Measurements from ENCODE around the gene JAZF1.

GRCh38 chr7:28016297-28016696 is 164.3 kb downstream of the JAZF1 start:
- TF ChIP-seq, protein P1, sequence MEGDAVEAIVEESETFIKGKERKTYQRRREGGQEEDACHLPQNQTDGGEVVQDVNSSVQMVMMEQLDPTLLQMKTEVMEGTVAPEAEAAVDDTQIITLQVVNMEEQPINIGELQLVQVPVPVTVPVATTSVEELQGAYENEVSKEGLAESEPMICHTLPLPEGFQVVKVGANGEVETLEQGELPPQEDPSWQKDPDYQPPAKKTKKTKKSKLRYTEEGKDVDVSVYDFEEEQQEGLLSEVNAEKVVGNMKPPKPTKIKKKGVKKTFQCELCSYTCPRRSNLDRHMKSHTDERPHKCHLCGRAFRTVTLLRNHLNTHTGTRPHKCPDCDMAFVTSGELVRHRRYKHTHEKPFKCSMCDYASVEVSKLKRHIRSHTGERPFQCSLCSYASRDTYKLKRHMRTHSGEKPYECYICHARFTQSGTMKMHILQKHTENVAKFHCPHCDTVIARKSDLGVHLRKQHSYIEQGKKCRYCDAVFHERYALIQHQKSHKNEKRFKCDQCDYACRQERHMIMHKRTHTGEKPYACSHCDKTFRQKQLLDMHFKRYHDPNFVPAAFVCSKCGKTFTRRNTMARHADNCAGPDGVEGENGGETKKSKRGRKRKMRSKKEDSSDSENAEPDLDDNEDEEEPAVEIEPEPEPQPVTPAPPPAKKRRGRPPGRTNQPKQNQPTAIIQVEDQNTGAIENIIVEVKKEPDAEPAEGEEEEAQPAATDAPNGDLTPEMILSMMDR (IDR thresholded peaks at IDR 0.05): no peak
- no peak for TF ChIP-seq POLR2A (IDR thresholded peaks at IDR 0.05)
